GM12872 (cell line): ENCODE data around the gene CNTN1.

Source experiments
- CTCF ChIP-seq: IDR thresholded peaks from 3 replicates; pipeline ENCODE4 v1.5.1; 2011; ENCODE audit warnings: low read depth, mild to moderate bottlenecking, low read length, moderate library complexity; ENCODE audit not compliant: insufficient read depth

The CNTN1 gene

GRCh38 chr12:40681148-40681547 is 11.1 kb upstream of the CNTN1 start:
- no peak for TF ChIP-seq CTCF

GRCh38 chr12:40684986-40685385 is 7.3 kb upstream of the CNTN1 start:
- TF ChIP-seq CTCF: no peak

GRCh38 chr12:40688085-40688725 is 4.0 kb upstream of the CNTN1 start:
- TF ChIP-seq CTCF: no peak

GRCh38 chr12:40689576-40689975 is 2.7 kb upstream of the CNTN1 start:
- TF ChIP-seq CTCF: no peak

GRCh38 chr12:40692765-40693206 is 547 bp downstream of the CNTN1 start:
- no peak for TF ChIP-seq CTCF

GRCh38 chr12:40693207-40693821 is 1.1 kb downstream of the CNTN1 start:
- no peak for TF ChIP-seq CTCF

- TF ChIP-seq CTCF: no peak
Observed at GRCh38 chr12:40697566-40698259, 5.5 kb downstream of the CNTN1 start.
